ACC112 (cell line): ENCODE data around the gene PDE6H.

Experiments
- H2AFZ ChIP-seq: fragments of 200-600 bp; sonication (generic); one replicate; pipeline ENCODE4 v1.6.0; 2017; ENCODE audit warnings: antibody characterized with exemption, low read length; ENCODE audit not compliant: unreplicated experiment
- H3K27ac ChIP-seq: fragments of 200-600 bp; sonication (generic); 2 replicates; pipeline ENCODE4 v1.5.1; 2014; ENCODE audit warnings: low read depth, mild to moderate bottlenecking, antibody characterized with exemption, low read length, moderate library complexity
- H3K27me3 ChIP-seq: fragments of 200-600 bp; sonication (generic); 2 replicates; pipeline ENCODE4 v1.6.1; 2014; ENCODE audit warnings: mild to moderate bottlenecking, antibody characterized with exemption, low read length, moderate library complexity, mixed read lengths; ENCODE audit not compliant: insufficient read depth
- H3K36me3 ChIP-seq: fragments of 200-600 bp; sonication (generic); 2 replicates; pipeline ENCODE4 v1.6.1; 2016; ENCODE audit warnings: mild to moderate bottlenecking, antibody characterized with exemption, low read length, moderate library complexity, mixed read lengths; ENCODE audit not compliant: insufficient read depth
- H3K4me1 ChIP-seq: fragments of 200-600 bp; sonication (generic); one replicate; pipeline ENCODE4 v1.6.1; 2016; ENCODE audit warnings: low read length, mixed read lengths; ENCODE audit not compliant: insufficient read depth, unreplicated experiment, control insufficient read depth
- H3K4me3 ChIP-seq: fragments of 200-600 bp; sonication (generic); 2 replicates; pipeline ENCODE4 v1.5.1; 2014; ENCODE audit warnings: mild to moderate bottlenecking, low read depth, low read length
- H3K79me2 ChIP-seq: fragments of 200-600 bp; sonication (generic); one replicate; pipeline ENCODE4 v1.6.0; 2016; ENCODE audit warnings: low read length; ENCODE audit not compliant: control insufficient read depth, unreplicated experiment, insufficient read depth

The PDE6H gene

GRCh38 chr12:14970473-14970872 is 2.4 kb upstream of the PDE6H start:
- no peaks in the 10 kb centered on the region for H3K27me3 ChIP-seq
- H3K27ac ChIP-seq = no peak overlapping the region
- peak overlapping the region; percentile 18 for H2AFZ ChIP-seq
- H3K4me3 ChIP-seq = no peak overlapping the region
- no peaks in the 10 kb centered on the region for H3K79me2 ChIP-seq
- peaks cover 4% of the 10 kb centered on the region for H3K4me1 ChIP-seq
- H3K36me3 ChIP-seq = no peaks in the 10 kb centered on the region

- Histone ChIP-seq H3K4me3 (no peak overlapping the region), H2AFZ (no peak overlapping the region), H3K4me1 (peaks cover 4% of the 10 kb centered on the region), H3K27me3 (no peaks in the 10 kb centered on the region), H3K79me2 (no peaks in the 10 kb centered on the region), H3K36me3 (no peaks in the 10 kb centered on the region), H3K27ac (no peak overlapping the region)
Observed at GRCh38 chr12:14974633-14975032, 1.8 kb downstream of the PDE6H start.

DNA sequence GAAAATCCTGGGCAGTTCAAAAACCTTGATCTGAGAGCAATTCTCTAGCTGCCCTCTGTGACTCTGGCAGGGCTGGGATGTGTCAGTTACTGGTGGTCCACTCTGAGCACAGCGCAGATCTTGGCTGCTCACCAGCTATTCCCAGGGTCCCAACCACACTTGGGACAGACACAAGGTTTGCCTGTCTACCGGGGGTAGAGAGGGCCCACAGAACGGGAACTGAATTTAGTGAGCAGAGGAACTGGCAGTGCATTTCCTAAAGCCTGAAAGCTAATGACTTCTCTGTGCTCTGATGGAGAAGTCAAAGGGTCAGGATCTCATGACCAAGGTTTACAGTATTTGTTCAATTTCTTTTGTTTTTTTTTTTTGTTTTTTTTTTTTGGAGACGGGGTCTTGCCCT is 2.6 kb downstream of the PDE6H start:
- no peak overlapping the region for H3K4me3 ChIP-seq
- peaks cover 4% of the 10 kb centered on the region for H3K4me1 ChIP-seq
- no peaks in the 10 kb centered on the region for H3K79me2 ChIP-seq
- H3K27me3 ChIP-seq = no peaks in the 10 kb centered on the region
- no peaks in the 10 kb centered on the region for H3K36me3 ChIP-seq
- H2AFZ ChIP-seq = no peak overlapping the region
- no peak overlapping the region for H3K27ac ChIP-seq

DNA sequence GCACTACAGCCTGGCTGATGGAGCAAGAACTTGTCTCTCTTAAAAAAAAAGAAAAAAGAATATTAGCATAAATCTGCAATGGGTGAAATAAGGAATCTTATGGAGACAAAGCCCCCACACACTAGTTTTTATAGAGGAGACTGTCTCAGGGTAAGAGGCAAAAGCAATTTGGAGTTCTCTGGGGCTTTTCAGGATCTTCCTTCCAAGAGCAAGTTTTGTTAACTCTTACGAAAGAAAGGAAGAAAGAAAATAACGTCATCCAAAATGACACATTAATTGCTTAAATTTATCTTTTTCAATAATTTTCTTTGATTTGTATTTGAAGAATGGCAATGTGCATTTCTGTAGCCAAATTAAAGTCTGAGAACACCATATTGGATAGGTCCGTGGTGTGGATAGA is 3.8 kb downstream of the PDE6H start:
- H3K79me2 ChIP-seq = no peaks in the 10 kb centered on the region
- no peaks in the 10 kb centered on the region for H3K36me3 ChIP-seq
- no peak overlapping the region for H3K27ac ChIP-seq
- H3K4me1 ChIP-seq = no peaks in the 10 kb centered on the region
- H3K4me3 ChIP-seq = no peak overlapping the region
- H2AFZ ChIP-seq = no peak overlapping the region
- no peaks in the 10 kb centered on the region for H3K27me3 ChIP-seq

- no peaks in the 10 kb centered on the region for H3K4me1 ChIP-seq
- H2AFZ ChIP-seq = no peak overlapping the region
- no peak overlapping the region for H3K4me3 ChIP-seq
- no peaks in the 10 kb centered on the region for H3K79me2 ChIP-seq
- H3K27ac ChIP-seq = no peak overlapping the region
- no peaks in the 10 kb centered on the region for H3K36me3 ChIP-seq
- no peaks in the 10 kb centered on the region for H3K27me3 ChIP-seq
Observed at GRCh38 chr12:14979468-14979867, 6.6 kb downstream of the PDE6H start.

GRCh38 chr12:14981049-14981448 is 8.2 kb downstream of the PDE6H start:
- Histone ChIP-seq H2AFZ (no peak overlapping the region), H3K27ac (no peak overlapping the region)

GRCh38 chr12:14982562-14982961 is 9.7 kb downstream of the PDE6H start:
- no peaks in the 10 kb centered on the region for H3K79me2 ChIP-seq
- no peak overlapping the region for H3K27ac ChIP-seq
- H3K27me3 ChIP-seq = no peaks in the 10 kb centered on the region
- no peak overlapping the region for H2AFZ ChIP-seq
- H3K4me3 ChIP-seq = no peak overlapping the region
- no peaks in the 10 kb centered on the region for H3K4me1 ChIP-seq
- H3K36me3 ChIP-seq = no peaks in the 10 kb centered on the region

More at GRCh38 chr12:14981049-14981448, 8.2 kb downstream of the PDE6H start:
- H3K27me3 ChIP-seq = no peaks in the 10 kb centered on the region
- no peaks in the 10 kb centered on the region for H3K79me2 ChIP-seq
- H3K4me1 ChIP-seq = no peaks in the 10 kb centered on the region
- no peak overlapping the region for H3K4me3 ChIP-seq
- no peaks in the 10 kb centered on the region for H3K36me3 ChIP-seq

DNA sequence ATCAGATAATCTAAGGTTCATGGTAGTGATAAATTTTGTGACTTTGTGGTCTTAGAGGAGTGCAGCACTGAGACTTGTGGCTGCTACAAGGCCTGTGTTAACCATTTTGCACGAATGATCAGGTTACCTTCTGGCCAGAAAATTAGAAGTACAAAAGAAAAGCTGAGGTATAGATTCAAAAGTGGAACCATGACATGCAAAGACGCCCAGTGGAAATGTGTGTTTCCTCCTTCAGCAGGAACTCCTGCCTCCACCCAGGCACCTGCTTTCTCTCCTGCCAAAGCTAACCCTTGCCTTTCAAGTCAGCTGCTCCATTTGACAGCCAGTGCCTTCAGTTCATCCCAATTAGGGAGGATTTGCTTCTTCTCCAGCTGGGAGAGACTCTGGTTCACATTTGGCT is 10.1 kb downstream of the PDE6H start:
- H2AFZ ChIP-seq = no peak overlapping the region
- no peaks in the 10 kb centered on the region for H3K27me3 ChIP-seq
- no peaks in the 10 kb centered on the region for H3K79me2 ChIP-seq
- no peaks in the 10 kb centered on the region for H3K36me3 ChIP-seq
- H3K4me3 ChIP-seq = no peak overlapping the region
- no peaks in the 10 kb centered on the region for H3K4me1 ChIP-seq
- no peak overlapping the region for H3K27ac ChIP-seq

- no peaks in the 10 kb centered on the region for H3K79me2 ChIP-seq
- no peak overlapping the region for H3K27ac ChIP-seq
- no peak overlapping the region for H2AFZ ChIP-seq
- no peaks in the 10 kb centered on the region for H3K27me3 ChIP-seq
- no peaks in the 10 kb centered on the region for H3K36me3 ChIP-seq
- H3K4me3 ChIP-seq = no peak overlapping the region
- no peaks in the 10 kb centered on the region for H3K4me1 ChIP-seq
Observed at GRCh38 chr12:14984036-14984435, 11.2 kb downstream of the PDE6H start.

GRCh38 chr12:14984766-14985285 is 12.0 kb downstream of the PDE6H start:
- Histone ChIP-seq H3K36me3 (no peaks in the 10 kb centered on the region), H3K27ac (no peak overlapping the region), H2AFZ (no peak overlapping the region), H3K27me3 (no peaks in the 10 kb centered on the region), H3K4me1 (no peaks in the 10 kb centered on the region), H3K4me3 (no peak overlapping the region), H3K79me2 (no peaks in the 10 kb centered on the region)

GRCh38 chr12:14986449-14986848 is 13.6 kb downstream of the PDE6H start:
- Histone ChIP-seq H2AFZ (no peak overlapping the region), H3K36me3 (no peaks in the 10 kb centered on the region), H3K4me3 (no peak overlapping the region), H3K79me2 (no peaks in the 10 kb centered on the region), H3K27ac (no peak overlapping the region), H3K27me3 (no peaks in the 10 kb centered on the region), H3K4me1 (no peaks in the 10 kb centered on the region)
